T-cell (primary cell): ENCODE measurements around the gene PLAGL2. TPM values are rescaled to one million over a fixed set of nuclear protein-coding genes. Genes with fewer than 3 reads are reported as not detected.
"Not testable (repeated sequence)": the region's sequence is repeated elsewhere in the genome, so short reads cannot be mapped to it uniquely, and the experiment has no call there.

Experiments used
- ATAC-seq, 4 experiments: fragments of 200-7000 bp in 3 of 4; fragments of 150-1000 bp in 1 of 4; cut with Tn5 transposase; replicated peaks in 1 of 4; 1 replicate in 3 of 4; 2 replicates in 1 of 4; pipeline ENCODE4 v1.10.0; 2021; ENCODE audit warnings: moderate library complexity in 3 of 4, mild to moderate bottlenecking in 2 of 4, moderate number of reproducible peaks in 1 of 4
- CTCF ChIA-PET, 2 donors: fragments of 300-600 bp; sonication (Branson Sonifier 250); formaldehyde crosslinking; loops; one replicate each; lab custom pipeline; 2022; ENCODE audit warnings: antibody characterized with exemption in 2 of 2; lab: Charles Lee
- POLR2A ChIA-PET, 2 donors: fragments of 300-600 bp; sonication (Branson Sonifier 250); formaldehyde crosslinking; loops; one replicate each; lab custom pipeline; 2022; ENCODE audit warnings: antibody characterized with exemption in 2 of 2; lab: Charles Lee
- DNase-seq, 35 experiments: peaks; one replicate each; pipeline versions ENCODE4 v3.0.0 to v3.0.0-alpha.2; 2013 to 2023
- H3K27ac ChIP-seq: one replicate; pipeline ENCODE4 v1.5.1; 2013; ENCODE audit warnings: low read length
- H3K27me3 ChIP-seq, 2 experiments: replicated peaks in 1 of 2; 1 replicate in 1 of 2; 2 replicates in 1 of 2; pipeline versions ENCODE4 v1.6.1 to v1.7.0; 2013; ENCODE audit warnings: low read length in 1 of 2, mixed read lengths in 1 of 2; ENCODE audit not compliant: control insufficient read depth in 2 of 2, insufficient read depth in 2 of 2; ENCODE audit errors: extremely low read depth in 1 of 2
- H3K36me3 ChIP-seq, 2 donors: 1 replicate in 1 of 2; 2 replicates in 1 of 2; pipeline versions ENCODE4 v1.6.1 to v1.7.0; 2013; ENCODE audit warnings: low read length in 1 of 2; ENCODE audit not compliant: control insufficient read depth in 2 of 2, insufficient read depth in 1 of 2; ENCODE audit errors: extremely low read depth in 1 of 2
- H3K4me1 ChIP-seq, 2 experiments: 1 replicate in 1 of 2; 2 replicates in 1 of 2; pipeline versions ENCODE4 v1.6.1 to v1.7.0; 2013; ENCODE audit warnings: low read length in 2 of 2, mixed read lengths in 1 of 2; ENCODE audit not compliant: insufficient read depth in 2 of 2, control insufficient read depth in 1 of 2; ENCODE audit errors: extremely low read depth in 1 of 2
- H3K4me3 ChIP-seq, 2 donors: 1 replicate in 1 of 2; 2 replicates in 1 of 2; pipeline versions ENCODE4 v1.5.1 to v1.7.0; 2013; ENCODE audit warnings: mild to moderate bottlenecking in 2 of 2, low read length in 1 of 2, moderate library complexity in 1 of 2; ENCODE audit not compliant: control insufficient read depth in 1 of 2; ENCODE audit errors: extremely low read depth in 1 of 2
- H3K9me3 ChIP-seq: 2 replicates; pipeline ENCODE4 v1.7.0; 2013
- H3K27ac Mint-ChIP-seq, 2 donors: one replicate each; pipeline ENCODE4 v1.8.0; 2020 to 2021; ENCODE audit warnings: mild to moderate bottlenecking in 2 of 2, mixed read lengths in 2 of 2
- H3K27me3 Mint-ChIP-seq, 2 donors: one replicate each; pipeline ENCODE4 v1.8.0; 2021 to 2022; ENCODE audit warnings: mixed read lengths in 2 of 2
- H3K36me3 Mint-ChIP-seq: one replicate; pipeline ENCODE4 v1.8.0; 2021; ENCODE audit warnings: mixed read lengths
- H3K4me1 Mint-ChIP-seq, 3 donors: one replicate each; pipeline ENCODE4 v1.8.0; 2020 to 2022; ENCODE audit warnings: mixed read lengths in 3 of 3, mild to moderate bottlenecking in 1 of 3
- H3K4me3 Mint-ChIP-seq, 3 donors: one replicate each; pipeline ENCODE4 v1.8.0; 2020 to 2022; ENCODE audit warnings: mild to moderate bottlenecking in 3 of 3, mixed read lengths in 3 of 3, moderate library complexity in 3 of 3
- H3K9me3 Mint-ChIP-seq, 3 donors: one replicate each; pipeline ENCODE4 v1.8.0; 2020 to 2022; ENCODE audit warnings: mixed read lengths in 3 of 3
- whole genome bisulfite sequencing: methylation state at CpG from one replicate; pipeline ENCODE4 v1.1.5; 2013; ENCODE audit warnings: missing lambda C conversion rate; ENCODE audit not compliant: insufficient coverage; 5-methylcytosine and 5-hydroxymethylcytosine counted together
- total RNA-seq, 35 experiments: library from RNA in 6 of 35; stranded (reverse) in 6 of 35; fragments of 120-200 nt in 1 of 35; gene quantifications; one replicate each; pipeline versions ENCODE4 v1.2.1 to v1.2.4 and lab custom pipeline; 2013 to 2026

Gene PLAGL2
- total RNA-seq, 5 donors from 2014 or later (not counting 1 experiment from before 2014, with no cell fraction given) = 12.6 to 18.2 (median 16.3) TPM

- DNase-seq, H3K4me3 Mint-ChIP-seq, H3K4me3 ChIP-seq, H3K27me3 Mint-ChIP-seq, H3K27ac ChIP-seq, H3K27me3 ChIP-seq, H3K9me3 Mint-ChIP-seq, H3K9me3 ChIP-seq, ATAC-seq: not testable (repeated sequence)
- Mint-ChIP-seq H3K4me1 (peaks cover 24 to 29% (median 28%) of the 10 kb centered on the region in 3 donors), H3K36me3 (peaks cover 27% of the 10 kb centered on the region), H3K27ac (peak overlapping the region in 1 of 2 donors; percentile 77)
- peaks cover 2 to 24% of the 10 kb centered on the region in 2 experiments for H3K4me1 ChIP-seq
- CTCF ChIA-PET = interaction anchor here in 1 of 2 donors (0.6 kb wide), 1 partner anchor 887 kb away, joined by 3 read pairs; no protein-coding TSS in a partner anchor
- no CpG with 5 or more reads among the region's 5 CpGs for WGBS
- POLR2A ChIA-PET = interaction anchor here in 1 of 2 donors (0.6 kb wide), 1 partner anchor 92 kb away, joined by 7 read pairs; no protein-coding TSS in a partner anchor
- peaks cover 12 to 37% of the 10 kb centered on the region in 2 donors for H3K36me3 ChIP-seq
Measured at GRCh38 chr20:32193336-32193735, 14.2 kb downstream of the PLAGL2 start.

GRCh38 chr20:32192698-32193097 lies 14.8 kb downstream of the PLAGL2 start:
- peaks cover 0 to 5% of the 10 kb centered on the region in 2 experiments for H3K27me3 ChIP-seq
- Mint-ChIP-seq H3K4me1 (peaks cover 29 to 30% (median 29%) of the 10 kb centered on the region in 3 donors), H3K27ac (peak overlapping the region in 1 of 2 donors; percentile 77), H3K4me3 (no peak overlapping the region), H3K27me3 (no peaks in the 10 kb centered on the region), H3K36me3 (peaks cover 24% of the 10 kb centered on the region), H3K9me3 (no peaks in the 10 kb centered on the region)
- peaks cover 12 to 31% of the 10 kb centered on the region in 2 donors for H3K36me3 ChIP-seq
- ATAC-seq (no peak), DNase-seq (no peak)
- H3K27ac ChIP-seq = no peak overlapping the region
- no peak overlapping the region for H3K4me3 ChIP-seq
- ChIA-PET POLR2A (no interaction called here), CTCF (no interaction called here)
- H3K9me3 ChIP-seq = no peaks in the 10 kb centered on the region
- 100% methylated on average over 1 of the region's 3 CpGs for WGBS
- peaks cover 2 to 28% of the 10 kb centered on the region in 2 experiments for H3K4me1 ChIP-seq

GRCh38 chr20:32191873-32192272 lies 15.7 kb downstream of the PLAGL2 start:
- DNase-seq = no peak
- ATAC-seq = no peak
- no peaks in the 10 kb centered on the region for H3K9me3 Mint-ChIP-seq
- H3K4me1 Mint-ChIP-seq = peaks cover 28 to 33% (median 29%) of the 10 kb centered on the region in 3 donors
- H3K36me3 Mint-ChIP-seq = peaks cover 15% of the 10 kb centered on the region
- peaks cover 8 to 24% of the 10 kb centered on the region in 2 donors for H3K36me3 ChIP-seq
- H3K4me3 ChIP-seq = no peak overlapping the region
- peaks cover 2 to 28% of the 10 kb centered on the region in 2 experiments for H3K4me1 ChIP-seq
- ChIA-PET CTCF (no interaction called here), POLR2A (no interaction called here)
- peaks cover 0 to 5% of the 10 kb centered on the region in 2 experiments for H3K27me3 ChIP-seq
- H3K4me3 Mint-ChIP-seq = no peak overlapping the region
- no peaks in the 10 kb centered on the region for H3K9me3 ChIP-seq
- H3K27me3 Mint-ChIP-seq = no peaks in the 10 kb centered on the region
- H3K27ac ChIP-seq = no peak overlapping the region
- peak overlapping the region; percentile 59 to 77 for H3K27ac Mint-ChIP-seq

GRCh38 chr20:32191422-32191821 lies 16.1 kb downstream of the PLAGL2 start:
- Mint-ChIP-seq H3K27ac (peak overlapping the region; percentile 77 to 86), H3K4me1 (peaks cover 28 to 35% (median 29%) of the 10 kb centered on the region in 3 donors), H3K27me3 (no peaks in the 10 kb centered on the region), H3K9me3 (no peaks in the 10 kb centered on the region), H3K36me3 (peaks cover 15% of the 10 kb centered on the region), H3K4me3 (peak overlapping the region; percentile 79 to 81 (median 79))
- H3K9me3 ChIP-seq = no peaks in the 10 kb centered on the region
- H3K27ac ChIP-seq = no peak overlapping the region
- H3K27me3 ChIP-seq = peaks cover 0 to 5% of the 10 kb centered on the region in 2 experiments
- H3K4me3 ChIP-seq = no peak overlapping the region
- peaks cover 2 to 28% of the 10 kb centered on the region in 2 experiments for H3K4me1 ChIP-seq
- ATAC-seq = no peak
- CTCF ChIA-PET = interaction anchor here (0.5 to 0.8 kb wide), 3 partner anchors 71 to 1357 kb away, joined by 3 to 4 read pairs (median 3); no protein-coding TSS in a partner anchor
- POLR2A ChIA-PET = interaction anchor here in 1 of 2 donors (0.6 kb wide), 1 partner anchor 14 kb away, joined by 3 read pairs; no protein-coding TSS in a partner anchor
- peaks cover 4 to 20% of the 10 kb centered on the region in 2 donors for H3K36me3 ChIP-seq
- 78% methylated on average over 1 of the region's 3 CpGs for WGBS
- no peak for DNase-seq

GRCh38 chr20:32190616-32191415 lies 16.7 kb downstream of the PLAGL2 start:
- peak overlapping the region; percentile 86 to 89 for H3K27ac Mint-ChIP-seq
- peak overlapping the region; percentile 54 for H3K27ac ChIP-seq

More at GRCh38 chr20:32190616-32191415, 16.7 kb downstream of the PLAGL2 start:
- Histone ChIP-seq H3K27me3 (peaks cover 0 to 5% of the 10 kb centered on the region in 2 experiments), H3K9me3 (no peaks in the 10 kb centered on the region), H3K4me1 (peaks cover 2 to 28% of the 10 kb centered on the region in 2 experiments), H3K4me3 (peak overlapping the region; percentile 71 to 74), H3K36me3 (peaks cover 0 to 14% of the 10 kb centered on the region in 2 donors)
- no peaks in the 10 kb centered on the region for H3K9me3 Mint-ChIP-seq
- DNase-seq (no peak), ATAC-seq (no peak)
- ChIA-PET POLR2A (interaction anchor here in 1 of 2 donors (0.6 kb wide), 1 partner anchor 15 kb away, joined by 3 read pairs; no protein-coding TSS in a partner anchor), CTCF (interaction anchor here (0.5 to 0.8 kb wide), 3 partner anchors 72 to 1358 kb away, joined by 3 to 4 read pairs (median 3); no protein-coding TSS in a partner anchor)
- H3K36me3 Mint-ChIP-seq = peaks cover 10% of the 10 kb centered on the region
- H3K4me1 Mint-ChIP-seq = peaks cover 28 to 35% (median 29%) of the 10 kb centered on the region in 3 donors
- no peaks in the 10 kb centered on the region for H3K27me3 Mint-ChIP-seq
- H3K4me3 Mint-ChIP-seq = peak overlapping the region; percentile 79 to 81 (median 79)
- WGBS = 63% methylated on average over 13 of the region's 14 CpGs
